Nucleus accumbens (tissue), 56 donors: ENCODE measurements around the gene EOLA1.
"Not testable (repeated sequence)": the region's sequence is repeated elsewhere in the genome, so short reads cannot be mapped to it uniquely, and the experiment has no call there.

Source experiments
- DNase-seq, 56 donors: peaks; one replicate each; lab custom pipeline; 2025; lab: John Stamatoyannopoulos, UW

EOLA1 gene

DNA sequence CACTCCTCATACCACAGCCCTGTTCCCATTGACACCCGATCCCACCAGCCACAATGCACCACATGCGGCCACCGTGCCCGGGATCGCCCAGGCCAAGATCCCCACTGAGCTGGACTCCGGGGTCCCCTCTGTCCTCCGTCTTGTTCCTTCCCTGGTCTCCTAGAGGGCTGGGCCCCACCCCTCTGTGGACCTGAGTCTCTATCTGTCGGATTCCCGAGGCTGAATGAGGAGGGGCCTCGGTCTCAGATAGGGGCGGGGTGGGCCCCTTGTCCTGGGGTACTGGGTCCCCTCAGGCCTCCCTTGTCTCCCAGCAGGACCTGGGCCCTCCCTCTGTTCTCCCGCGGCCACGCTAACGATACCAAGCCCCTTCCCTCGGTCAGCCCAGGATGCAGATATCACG is 44.8 kb downstream of the EOLA1 start:
- DNase-seq, result not testable (repeated sequence)

DNA sequence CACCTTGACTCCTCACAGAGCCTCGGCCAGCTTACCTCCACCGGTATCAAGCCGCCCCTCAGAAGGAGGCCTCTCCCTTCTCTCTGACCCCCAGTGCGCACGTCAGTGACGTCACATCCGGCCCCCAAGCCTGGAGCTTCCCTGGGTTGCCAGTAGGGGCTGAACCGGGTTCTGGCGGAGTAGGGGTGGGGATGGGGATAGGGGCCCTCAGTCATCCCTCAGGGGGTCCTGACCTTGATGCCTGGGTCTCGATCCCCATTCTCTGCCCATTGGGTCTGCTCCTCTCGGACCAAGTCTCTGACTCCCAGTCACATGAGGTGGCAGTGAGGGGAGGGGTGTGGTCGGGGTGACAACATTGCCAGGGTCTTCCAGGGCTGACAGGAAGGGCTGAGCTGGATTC is 46.5 kb downstream of the EOLA1 start, which contains the start of gene MAGEA9B:
MAGEA9B (minus strand) TSS at position 101 of the 400 bp plus-strand sequence. CDS start 4,280 bp downstream, outside the sequence.
- not testable (repeated sequence) for DNase-seq

DNA sequence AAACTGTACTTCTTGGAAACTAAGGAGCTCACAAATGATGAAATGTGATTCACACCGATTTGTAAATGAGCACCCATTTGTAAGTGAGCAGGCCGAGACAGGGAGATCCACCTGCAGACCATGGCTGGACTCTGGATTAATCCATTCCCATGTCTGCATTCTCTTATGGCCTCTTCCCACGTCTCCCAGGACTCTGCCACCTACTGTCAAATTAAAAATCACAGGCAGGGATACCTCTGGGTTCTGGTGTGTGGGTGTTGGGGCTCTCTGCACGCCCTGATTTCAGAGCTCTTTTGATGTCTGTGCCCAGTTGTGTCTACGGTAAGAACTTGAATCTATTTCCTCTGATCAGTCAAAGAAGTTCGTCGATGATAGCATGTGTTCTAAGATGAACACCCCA is 50.2 kb downstream of the EOLA1 start:
- not testable (repeated sequence) for DNase-seq

GRCh38 chrX:149595214-149595613 is 54.4 kb downstream of the EOLA1 start, which contains the start of gene HSFX2:
TSS of gene HSFX2 (minus strand) at chrX:149595314. CDS start at chrX:149594700, 614 bp downstream.
- not testable (repeated sequence) for DNase-seq

DNA sequence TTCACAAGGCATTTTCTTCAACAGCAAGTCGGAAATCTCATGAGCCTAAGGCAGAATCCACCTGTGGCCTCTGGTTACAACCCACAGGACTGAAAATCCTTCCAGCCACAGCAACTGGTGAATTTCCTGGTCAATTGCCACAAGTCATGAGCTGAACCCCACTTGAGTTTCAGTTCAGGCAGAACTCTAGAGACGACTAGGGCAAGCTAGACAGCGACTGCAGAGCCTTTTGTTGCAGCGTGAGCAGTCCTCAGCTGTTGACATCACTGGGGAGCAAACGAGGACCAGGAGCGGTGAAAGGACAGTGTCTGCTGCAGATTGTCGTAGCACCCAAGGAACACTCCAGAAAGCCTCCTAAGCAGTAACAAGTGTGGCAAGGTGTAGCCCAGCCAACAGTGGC is 55.1 kb downstream of the EOLA1 start:
- not testable (repeated sequence) for DNase-seq
